Measurements from ENCODE around the gene TSPAN7. TPM values are rescaled to one million over a fixed set of nuclear protein-coding genes. Genes with fewer than 3 reads are reported as not detected.

Gene TSPAN7
- total and polyA plus RNA-seq, 2 of the 8 experiments (the other 6 are each of a cell fraction or from before 2014, with no cell fraction given) = 32.1 to 37.7 TPM

GRCh38 chrX:38732866-38733265 lies 171.5 kb downstream of the TSPAN7 start (continued):
- TF ChIP-seq JUND (IDR thresholded peaks at IDR 0.05; ENCODE audit: low read length) (no peak), SRF (IDR thresholded peaks at IDR 0.05; ENCODE audit: low read depth, low read length) (no peak), EZH2 (IDR thresholded peaks at IDR 0.05; ENCODE audit: low read depth, low read length, severe bottlenecking) (no peak), USF2 (IDR thresholded peaks at IDR 0.05; ENCODE audit: low read length) (no peak), RBBP5 (IDR thresholded peaks at IDR 0.05; ENCODE audit: borderline replicate concordance, low read depth, low read length) (no peak), SIX5 (IDR thresholded peaks at IDR 0.05; ENCODE audit: low read depth, low read length) (no peak)

Small RNA genes within 50 kb of the gene (small RNA-seq; reads per million reads assigned to genes)
- not detected for gene RNU7-7P (ENCODE audit: insufficient read depth)

Other genes starting within 250 kb of the TSPAN7 start
- gene RPGR, start 234.0 kb upstream of the TSPAN7 start, total RNA-seq (2021; fragmentation: NEBNext Ultra II Directional; extraction: Animal tissue kit (Norgen Biotek cat#: 25700)) = 6.9 and 10.0 TPM in 2 replicates
- gene RPGR, start 234.0 kb upstream of the TSPAN7 start, polyA plus RNA-seq (2011; rRNA removed) = 1.2 and 1.6 TPM in 2 replicates
- gene OTC, start 208.9 kb upstream of the TSPAN7 start, total RNA-seq (2021; fragmentation: NEBNext Ultra II Directional; extraction: Animal tissue kit (Norgen Biotek cat#: 25700)) = not detected in 2 replicates
- not detected in 2 replicates for gene OTC, start 208.9 kb upstream of the TSPAN7 start, polyA plus RNA-seq (2011; rRNA removed)
- 118 and 126 TPM in 2 replicates for gene MID1IP1, start 239.9 kb downstream of the TSPAN7 start, total RNA-seq (2021; fragmentation: NEBNext Ultra II Directional; extraction: Animal tissue kit (Norgen Biotek cat#: 25700))
- 128 and 209 TPM in 2 replicates for gene MID1IP1, start 239.9 kb downstream of the TSPAN7 start, polyA plus RNA-seq (2011; rRNA removed)

All from H1 (cell line).